Mesodermal cell (in vitro differentiated cells): ENCODE data around the gene DHCR7.

Experiments
- H3K27ac ChIP-seq: 2 replicates; pipeline ENCODE4 v1.7.0; 2013; ENCODE audit warnings: mild to moderate bottlenecking, low read depth, low read length, moderate library complexity; ENCODE audit not compliant: severe bottlenecking
- H3K36me3 ChIP-seq: 2 replicates; pipeline ENCODE4 v1.7.1; 2013; ENCODE audit warnings: mild to moderate bottlenecking, low read length, moderate library complexity; ENCODE audit not compliant: control insufficient read depth, insufficient read depth
- H3K4me1 ChIP-seq: one replicate; pipeline ENCODE4 v1.7.1; 2013; ENCODE audit warnings: mild to moderate bottlenecking, low read length; ENCODE audit not compliant: insufficient read depth, control insufficient read depth, poor library complexity, severe bottlenecking
- H3K4me3 ChIP-seq: 2 replicates; pipeline ENCODE4 v1.7.0; 2013; ENCODE audit warnings: low read length, control low read depth, mild to moderate bottlenecking; ENCODE audit not compliant: insufficient read depth, poor library complexity, severe bottlenecking; ENCODE audit errors: extremely low read depth
- H3K9me3 ChIP-seq: 2 replicates; pipeline ENCODE4 v1.7.1; 2013; ENCODE audit warnings: mild to moderate bottlenecking, low read length, moderate library complexity; ENCODE audit not compliant: control insufficient read depth
- WGBS, 2 experiments: methylation state at CpG; one replicate each; pipeline ENCODE4 v1.1.5; 2013; ENCODE audit warnings: missing lambda C conversion rate in 2 of 2; ENCODE audit not compliant: insufficient coverage in 2 of 2; 5-methylcytosine and 5-hydroxymethylcytosine counted together

The DHCR7 gene

GRCh38 chr11:71476926-71477640 lies 28.9 kb upstream of the DHCR7 start:
- Histone ChIP-seq H3K27ac (no peak overlapping the region), H3K9me3 (no peaks in the 10 kb centered on the region), H3K4me1 (peaks cover 4% of the 10 kb centered on the region), H3K36me3 (peaks cover 90% of the 10 kb centered on the region), H3K4me3 (no peak overlapping the region)
- 90% methylated on average over 30 to 33 of the region's 34 CpGs for WGBS, 2 experiments

- 94 to 97% methylated on average over 21 of the region's 21 CpGs for WGBS, 2 experiments
- Histone ChIP-seq H3K4me3 (no peak overlapping the region), H3K4me1 (peaks cover 4% of the 10 kb centered on the region), H3K27ac (no peak overlapping the region), H3K9me3 (no peaks in the 10 kb centered on the region), H3K36me3 (peaks cover 87% of the 10 kb centered on the region)
These were observed 27.8 kb upstream of the DHCR7 start for GRCh38 chr11:71476031-71476430.

GRCh38 chr11:71474771-71475483 lies 26.7 kb upstream of the DHCR7 start:
- Histone ChIP-seq H3K36me3 (peaks cover 77% of the 10 kb centered on the region), H3K4me1 (peaks cover 8% of the 10 kb centered on the region), H3K9me3 (no peaks in the 10 kb centered on the region), H3K4me3 (no peak overlapping the region), H3K27ac (no peak overlapping the region)
- 89 to 95% methylated on average over 20 to 25 of the region's 26 CpGs for WGBS, 2 experiments

GRCh38 chr11:71474141-71474770 lies 26.1 kb upstream of the DHCR7 start:
- Histone ChIP-seq H3K9me3 (no peaks in the 10 kb centered on the region), H3K4me3 (no peak overlapping the region), H3K4me1 (peaks cover 8% of the 10 kb centered on the region), H3K27ac (no peak overlapping the region), H3K36me3 (peaks cover 76% of the 10 kb centered on the region)
- WGBS, 2 experiments: 96 to 97% methylated on average over 22 to 23 of the region's 27 CpGs

- Histone ChIP-seq H3K27ac (no peak overlapping the region), H3K4me1 (peaks cover 8% of the 10 kb centered on the region), H3K9me3 (peaks cover 4% of the 10 kb centered on the region), H3K36me3 (peaks cover 71% of the 10 kb centered on the region), H3K4me3 (no peak overlapping the region)
- 96 to 97% methylated on average over 14 of the region's 14 CpGs for WGBS, 2 experiments
These were observed 25.5 kb upstream of the DHCR7 start for GRCh38 chr11:71473793-71474080.

- peaks cover 8% of the 10 kb centered on the region for H3K4me1 ChIP-seq
- H3K4me3 ChIP-seq: no peak overlapping the region
- H3K9me3 ChIP-seq: peaks cover 5% of the 10 kb centered on the region
- WGBS, 2 experiments: 96 to 97% methylated on average over 26 to 33 of the region's 33 CpGs
- H3K27ac ChIP-seq: no peak overlapping the region
- peaks cover 65% of the 10 kb centered on the region for H3K36me3 ChIP-seq
These were observed 25.0 kb upstream of the DHCR7 start for GRCh38 chr11:71472941-71473792.

GRCh38 chr11:71472357-71472885 lies 24.2 kb upstream of the DHCR7 start:
- WGBS, 2 experiments: 88 to 90% methylated on average over 9 to 10 of the region's 10 CpGs
- Histone ChIP-seq H3K36me3 (peaks cover 61% of the 10 kb centered on the region), H3K4me3 (no peak overlapping the region)

GRCh38 chr11:71470946-71471345 lies 22.8 kb upstream of the DHCR7 start:
- no peak overlapping the region for H3K27ac ChIP-seq
- H3K36me3 ChIP-seq: peaks cover 62% of the 10 kb centered on the region
- no peak overlapping the region for H3K4me3 ChIP-seq
- 74 to 90% methylated on average over 2 to 6 of the region's 6 CpGs for WGBS, 2 experiments
- H3K4me1 ChIP-seq: peaks cover 8% of the 10 kb centered on the region
- peaks cover 5% of the 10 kb centered on the region for H3K9me3 ChIP-seq

More at GRCh38 chr11:71472357-71472885, 24.2 kb upstream of the DHCR7 start:
- no peak overlapping the region for H3K27ac ChIP-seq
- H3K9me3 ChIP-seq: peaks cover 5% of the 10 kb centered on the region
- H3K4me1 ChIP-seq: peaks cover 8% of the 10 kb centered on the region

- peaks cover 5% of the 10 kb centered on the region for H3K9me3 ChIP-seq
- no peak overlapping the region for H3K27ac ChIP-seq
- H3K36me3 ChIP-seq: peaks cover 46% of the 10 kb centered on the region
- peaks cover 4% of the 10 kb centered on the region for H3K4me1 ChIP-seq
- H3K4me3 ChIP-seq: no peak overlapping the region
- 96 to 98% methylated on average over 5 of the region's 6 CpGs for WGBS, 2 experiments
These were observed 19.0 kb upstream of the DHCR7 start for GRCh38 chr11:71467164-71467563.

GRCh38 chr11:71466358-71466757 lies 18.2 kb upstream of the DHCR7 start:
- H3K9me3 ChIP-seq: peaks cover 5% of the 10 kb centered on the region
- no peak overlapping the region for H3K4me3 ChIP-seq
- WGBS, 2 experiments: 91 to 94% methylated on average over 5 to 8 of the region's 9 CpGs
- peaks cover 4% of the 10 kb centered on the region for H3K4me1 ChIP-seq
- H3K27ac ChIP-seq: no peak overlapping the region
- peaks cover 43% of the 10 kb centered on the region for H3K36me3 ChIP-seq
